Left lobe of liver (tissue), 2 donors: Measurements from ENCODE around the gene TMEM72. TPM values are rescaled to one million over a fixed set of nuclear protein-coding genes. Genes with fewer than 3 reads are reported as not detected.
"Not testable (repeated sequence)": the region's sequence is repeated elsewhere in the genome, so short reads cannot be mapped to it uniquely, and the experiment has no call there.

Experiments
- ATAC-seq: fragments of 200-7000 bp; cut with Tn5 transposase; one replicate; pipeline ENCODE4 v1.9.1; 2020; ENCODE audit warnings: mild to moderate bottlenecking, moderate library complexity
- DNase-seq: peaks from one replicate; pipeline ENCODE4 v3.0.0-alpha.2; 2020; ENCODE audit warnings: low spot score
- total RNA-seq: library from RNA; stranded (reverse); gene quantifications from one replicate; pipeline ENCODE4 v1.2.1, GENCODE V29; 2021
- donor health status: DM: no; HTN: no; CAD: no; lungs with moderate emphysema.
- donor health status: DM: no; HTN: yes; CAD: no.

Gene TMEM72
- not detected for total RNA-seq

DNA sequence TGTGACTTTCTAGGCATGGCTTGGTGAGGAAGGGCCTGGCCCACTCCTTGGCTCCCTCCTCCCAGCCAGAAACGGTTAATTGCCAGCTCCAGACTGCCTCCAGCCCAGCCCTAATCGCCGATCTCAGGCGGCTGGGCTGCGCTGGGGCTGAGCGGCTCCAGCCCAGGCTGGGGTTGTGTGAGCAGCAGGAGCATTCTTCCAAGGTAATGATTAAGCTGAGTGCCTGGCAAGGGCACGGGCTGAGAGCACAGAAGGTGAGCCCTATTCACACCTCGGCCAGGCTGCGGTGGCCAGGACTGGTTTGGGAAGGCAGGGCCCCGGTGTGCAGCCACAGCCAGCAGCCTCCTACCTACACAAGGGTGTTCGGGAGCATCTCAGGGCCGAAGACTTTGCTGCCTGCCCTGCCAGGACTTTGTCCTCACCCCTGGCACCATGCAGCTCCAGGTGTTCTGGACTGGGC is at the start of gene TMEM72:
TMEM72 (plus strand) TSS at position 257 of the 460 bp plus-strand sequence; CDS start at position 433, 176 bp downstream.
- DNase-seq (peak; percentile 75), ATAC-seq (peak; percentile 95)

DNA sequence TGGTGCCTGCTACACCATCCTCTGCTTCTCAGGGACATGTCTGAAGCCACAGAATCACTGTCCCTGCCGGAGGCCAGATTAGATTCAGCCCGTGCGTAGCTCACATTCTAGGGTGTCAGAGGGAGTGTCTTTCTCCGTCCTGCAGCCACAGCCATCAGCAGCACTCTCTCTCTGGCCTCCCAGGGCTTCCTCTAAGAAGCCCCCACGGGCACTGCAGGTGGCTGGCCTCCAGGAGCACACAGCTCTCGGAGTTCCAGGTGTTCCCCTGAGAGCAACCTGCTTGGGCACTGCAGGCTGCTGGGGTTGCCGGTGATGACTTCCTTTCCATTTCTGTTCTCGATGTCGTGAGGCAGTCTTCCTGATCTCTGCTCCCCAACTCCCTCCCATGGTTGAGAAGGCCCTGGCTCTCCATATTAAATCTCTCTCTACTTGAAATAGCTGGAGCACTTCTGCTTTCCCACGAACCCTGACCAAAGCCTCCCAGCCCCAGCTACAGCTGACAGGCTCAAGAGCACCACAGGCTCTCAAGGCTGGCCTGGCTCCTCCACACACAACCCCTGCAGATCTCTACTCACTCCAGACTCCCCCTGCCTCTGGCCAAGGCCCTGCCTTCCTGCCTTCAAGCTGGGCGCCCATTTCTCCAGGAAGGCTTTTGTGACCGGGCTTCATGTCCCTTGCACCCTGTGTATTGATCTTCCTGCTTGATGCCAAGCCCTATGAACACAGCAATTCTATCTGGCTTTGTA is 49.0 kb upstream of the TMEM72 start:
- ATAC-seq: peak; percentile 57
- DNase-seq: peak; percentile 43

DNA sequence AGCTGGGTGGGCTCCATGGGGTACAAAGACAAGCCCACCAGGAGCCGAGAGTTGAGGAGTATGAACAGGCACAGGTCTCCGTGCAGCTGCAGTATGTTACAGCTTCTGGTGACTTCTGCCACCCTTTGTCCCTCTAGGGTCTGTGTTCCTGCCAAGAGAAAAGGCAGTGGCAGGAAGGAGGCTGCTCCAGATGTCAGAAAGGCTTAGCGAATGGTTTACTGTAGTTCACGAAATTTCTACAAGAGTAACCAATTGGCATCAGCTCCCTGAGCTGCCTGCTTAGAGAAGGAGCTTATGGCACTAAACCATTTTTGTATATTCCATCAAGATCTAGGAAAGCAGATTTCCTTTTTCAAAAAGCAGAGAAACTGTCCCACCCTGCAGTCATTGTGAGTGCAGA is 48.2 kb upstream of the TMEM72 start:
- ATAC-seq (no peak), DNase-seq (peak; percentile 36)

DNA sequence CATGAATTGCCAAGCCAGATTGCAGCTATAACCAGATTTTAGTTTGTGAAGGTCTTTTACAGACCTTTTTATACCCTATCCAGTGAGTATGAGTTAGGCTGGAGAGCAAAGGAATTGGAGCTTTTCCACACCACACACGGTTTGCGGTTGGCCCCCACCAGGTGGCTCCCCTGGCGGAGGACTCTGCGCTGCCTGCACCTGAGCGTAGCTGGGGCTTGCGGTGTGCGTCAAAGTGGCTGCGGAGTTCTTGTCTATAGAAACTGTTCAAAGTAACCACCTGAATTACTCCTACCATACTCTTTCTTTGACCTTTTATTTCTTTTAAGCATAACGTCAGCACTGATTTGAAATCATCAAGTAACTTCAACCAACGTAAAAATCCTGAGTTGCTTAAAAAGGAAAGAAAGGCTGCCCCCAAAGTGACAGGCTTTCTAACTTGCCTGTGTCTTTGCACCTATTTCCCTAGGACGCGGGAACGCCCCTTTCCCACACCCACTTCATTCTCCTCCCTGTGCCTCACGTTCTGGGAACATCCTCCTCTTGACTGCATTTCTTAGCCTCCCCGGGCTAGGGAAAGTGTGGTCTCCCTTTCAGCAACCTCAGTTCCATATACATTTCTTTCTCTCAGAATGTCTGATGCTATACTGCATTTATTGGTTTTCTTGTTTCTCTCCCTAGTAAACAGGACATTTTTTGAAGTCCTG is 47.6 kb upstream of the TMEM72 start:
- peak; percentile 36 for DNase-seq
- no peak for ATAC-seq

DNA sequence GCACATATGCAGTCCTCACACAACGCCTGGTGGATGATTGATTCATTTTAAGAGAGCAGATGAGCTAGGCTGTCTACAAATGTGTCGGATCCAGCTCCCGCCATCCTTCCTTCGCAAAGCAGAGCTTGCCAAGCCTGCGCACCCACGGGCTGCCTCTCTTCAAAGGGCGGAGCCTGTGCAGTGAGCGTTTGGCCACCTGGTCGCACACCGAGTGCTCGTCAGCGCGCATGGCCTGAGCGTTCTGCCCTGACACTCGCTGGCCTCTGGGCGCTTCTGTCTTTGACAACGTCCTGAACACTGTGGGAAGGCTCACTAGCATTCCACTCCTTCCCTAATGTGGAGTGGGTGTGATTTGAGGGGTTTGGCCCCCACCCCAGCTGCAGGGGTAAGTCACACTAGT is 47.1 kb upstream of the TMEM72 start:
- DNase-seq (peak; percentile 50), ATAC-seq (peak; percentile 65)

DNA sequence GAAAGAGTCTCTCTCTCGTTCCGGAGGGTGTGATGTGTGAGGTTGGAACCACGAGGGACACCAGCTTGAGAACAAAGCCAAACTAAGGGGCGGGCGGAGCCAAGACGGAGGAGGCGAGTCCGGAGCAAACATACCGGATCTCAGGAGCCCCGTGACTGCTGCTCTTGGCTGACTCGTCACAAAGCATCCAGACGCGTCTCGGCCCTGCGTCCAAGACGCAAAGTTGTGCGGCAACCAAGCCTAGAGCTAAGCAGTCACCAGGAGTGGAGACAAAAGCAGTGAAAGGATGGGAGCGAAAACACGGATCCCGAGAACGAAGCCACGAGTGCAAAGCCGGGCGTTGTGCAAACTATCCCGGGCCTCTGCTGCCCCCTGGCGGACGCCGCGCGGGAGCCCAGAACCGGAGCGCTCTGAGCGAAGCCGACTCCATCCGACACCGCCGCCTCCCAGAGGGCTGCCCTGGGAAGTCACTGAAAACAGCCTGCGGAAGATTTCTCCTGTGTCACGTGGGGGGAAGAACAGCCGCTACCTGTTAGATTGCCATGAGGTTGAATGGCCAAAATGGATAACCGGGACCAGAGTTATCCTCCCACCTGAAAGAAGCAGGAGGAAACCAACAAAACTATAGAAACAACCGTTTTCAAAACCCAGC is 46.4 kb upstream of the TMEM72 start:
- peak; percentile 98 for ATAC-seq
- peak; percentile 90 for DNase-seq

DNA sequence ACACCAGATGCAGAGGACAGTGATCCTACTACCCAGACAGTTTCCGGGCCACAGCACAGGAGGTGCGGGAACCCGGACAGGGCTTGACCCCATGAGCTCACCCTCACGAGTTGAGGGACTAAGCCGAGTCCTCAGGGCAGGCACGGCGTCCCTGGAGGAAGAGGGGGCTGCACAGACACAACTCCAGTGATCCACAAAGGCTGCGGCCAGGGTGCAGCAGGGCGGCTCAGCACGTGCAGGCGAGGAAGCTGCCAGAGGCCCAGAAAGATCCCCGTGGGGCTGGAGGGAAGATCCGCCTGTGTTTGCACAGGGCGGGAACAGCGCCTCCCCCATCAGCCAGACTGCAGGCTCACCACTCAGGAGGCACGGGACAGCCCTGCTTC is 45.9 kb upstream of the TMEM72 start:
- DNase-seq: peak; percentile 46
- peak; percentile 3 for ATAC-seq

DNA sequence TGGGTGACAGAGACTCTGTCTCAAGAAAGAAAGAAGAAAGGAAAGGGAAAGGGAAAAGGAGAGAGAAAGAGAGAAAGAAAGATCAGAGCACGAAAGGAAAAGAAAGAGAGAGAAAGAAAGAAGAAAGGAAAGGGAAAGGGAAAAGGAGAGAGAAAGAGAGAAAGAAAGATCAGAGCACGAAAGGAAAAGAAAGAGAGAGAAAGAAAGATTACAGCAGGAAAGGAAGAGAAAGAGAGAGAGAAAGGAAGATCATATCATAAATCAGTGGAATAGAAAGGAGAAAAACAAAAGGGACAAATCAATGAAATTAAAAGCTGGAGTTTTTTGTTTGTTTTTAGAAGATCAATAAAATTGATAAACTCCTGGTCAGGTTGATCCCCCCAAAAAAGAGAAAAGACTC is 44.8 kb upstream of the TMEM72 start:
- not testable (repeated sequence) for DNase-seq, ATAC-seq

DNA sequence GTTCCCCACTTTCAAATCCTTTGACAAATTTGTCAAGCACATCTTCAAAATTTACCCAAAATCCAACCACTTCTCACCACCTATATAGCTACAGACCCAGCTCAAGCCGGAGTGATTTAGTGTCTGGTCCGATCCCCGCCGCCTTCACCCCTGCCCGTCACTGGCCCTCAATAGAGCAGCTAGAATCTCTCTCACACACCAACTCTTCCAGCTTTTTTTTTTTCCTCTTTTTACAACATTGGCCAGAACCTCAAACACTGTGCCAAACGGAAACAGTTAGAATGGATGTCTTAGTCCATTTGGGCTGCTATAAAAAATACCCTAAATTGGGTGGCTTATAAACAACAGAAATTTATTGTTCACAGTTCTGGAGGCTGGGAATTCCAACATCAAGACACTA is 41.1 kb upstream of the TMEM72 start:
- DNase-seq (no peak), ATAC-seq (no peak)

DNA sequence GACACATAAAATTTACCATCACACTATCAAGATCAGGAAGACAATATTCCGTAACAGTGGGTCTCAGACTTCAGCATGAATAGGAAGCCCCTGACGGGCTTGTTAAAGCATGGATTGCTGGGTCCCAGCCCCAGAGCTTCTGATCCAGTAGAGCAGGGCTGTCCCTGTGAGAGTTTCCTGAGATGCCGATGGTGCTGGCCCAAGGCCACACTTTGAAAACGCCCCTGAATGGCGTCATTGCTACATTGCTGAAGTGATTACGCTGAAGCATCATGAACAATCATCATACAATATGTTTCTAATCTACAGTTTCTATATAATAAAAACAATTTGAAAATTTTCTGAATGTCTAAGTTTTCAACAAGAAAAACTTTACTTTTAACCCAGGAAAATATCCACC is 38.0 kb upstream of the TMEM72 start:
- ATAC-seq (no peak), DNase-seq (no peak)

DNA sequence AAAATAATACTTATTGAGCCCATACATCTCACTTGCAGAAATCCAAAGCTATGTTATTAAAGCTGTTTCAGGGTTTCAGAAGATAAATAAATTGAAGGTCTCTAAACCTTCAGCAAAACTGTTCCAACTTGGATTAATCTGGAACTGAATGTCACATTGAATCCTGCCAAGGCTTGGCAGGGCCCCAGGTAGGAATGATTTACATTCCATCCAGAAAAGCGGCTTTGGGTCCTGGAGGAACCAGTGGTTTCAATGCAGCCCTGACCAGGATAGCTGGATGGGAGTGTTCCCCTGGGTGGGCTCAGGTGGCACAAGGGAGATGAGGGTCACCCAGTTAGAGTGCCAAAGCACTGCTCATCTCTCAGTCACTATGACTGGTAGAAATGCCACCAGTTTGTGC is 37.0 kb upstream of the TMEM72 start:
- peak; percentile 60 for ATAC-seq
- peak; percentile 60 for DNase-seq

DNA sequence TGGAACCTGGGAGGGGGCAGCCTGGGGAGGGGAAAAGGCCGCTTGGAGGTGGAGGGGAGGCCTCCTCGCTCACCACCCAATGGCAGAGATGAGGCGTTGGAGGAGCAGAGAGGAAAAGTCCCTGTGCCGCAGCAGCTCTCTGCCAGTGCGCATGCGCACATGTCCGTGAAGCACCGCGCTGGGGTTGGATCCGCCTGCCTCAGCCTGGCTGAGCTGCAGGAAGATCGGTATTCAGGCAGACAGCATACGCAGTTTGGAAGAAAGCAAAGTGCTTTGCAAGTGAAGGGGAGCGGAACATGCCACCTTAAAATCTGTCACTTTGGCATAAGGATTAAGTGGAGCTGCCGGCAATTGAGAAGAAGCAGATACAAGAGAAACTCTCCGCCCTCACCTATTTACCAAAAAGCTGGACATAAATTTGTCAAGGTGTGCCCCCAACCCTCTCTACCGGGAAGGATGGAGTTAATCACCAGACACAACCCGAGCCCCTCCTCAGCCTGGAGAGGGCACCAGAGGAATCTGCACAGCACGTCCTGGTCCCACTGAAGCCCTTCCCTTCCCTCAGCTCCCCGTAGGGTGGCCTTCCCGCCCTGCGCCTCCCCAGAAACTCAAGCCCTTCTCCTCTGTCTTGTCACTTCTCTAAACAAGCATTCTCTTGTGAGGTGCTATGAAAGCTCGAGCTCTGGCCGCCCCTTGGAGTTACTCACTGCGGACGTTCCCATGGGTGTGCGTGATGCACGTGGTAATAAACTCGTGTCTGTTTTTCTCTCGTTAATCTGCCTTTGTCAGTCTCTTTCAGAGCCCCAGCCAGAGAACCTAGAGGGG is 32.2 kb upstream of the TMEM72 start:
- ATAC-seq (peak; percentile 94), DNase-seq (peak; percentile 84)

DNA sequence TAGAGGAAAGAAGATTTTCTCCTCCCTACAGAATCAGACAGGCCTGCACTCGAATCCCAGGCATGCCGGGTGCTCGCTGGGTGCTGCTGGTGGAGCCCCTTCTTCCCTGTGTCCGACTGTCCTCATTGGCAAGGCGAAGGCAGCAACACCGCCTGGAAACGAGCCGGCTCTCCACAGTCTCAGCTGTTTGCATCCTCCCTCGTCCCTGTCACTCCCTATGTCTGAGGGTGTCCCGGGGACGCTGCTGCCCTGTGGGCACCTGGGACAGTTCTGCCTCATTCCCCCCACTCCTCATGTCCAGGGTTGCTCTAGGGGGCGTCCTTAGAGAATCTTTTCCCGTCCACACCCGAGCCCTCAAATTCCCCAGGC is 31.6 kb upstream of the TMEM72 start:
- DNase-seq: no peak
- no peak for ATAC-seq

DNA sequence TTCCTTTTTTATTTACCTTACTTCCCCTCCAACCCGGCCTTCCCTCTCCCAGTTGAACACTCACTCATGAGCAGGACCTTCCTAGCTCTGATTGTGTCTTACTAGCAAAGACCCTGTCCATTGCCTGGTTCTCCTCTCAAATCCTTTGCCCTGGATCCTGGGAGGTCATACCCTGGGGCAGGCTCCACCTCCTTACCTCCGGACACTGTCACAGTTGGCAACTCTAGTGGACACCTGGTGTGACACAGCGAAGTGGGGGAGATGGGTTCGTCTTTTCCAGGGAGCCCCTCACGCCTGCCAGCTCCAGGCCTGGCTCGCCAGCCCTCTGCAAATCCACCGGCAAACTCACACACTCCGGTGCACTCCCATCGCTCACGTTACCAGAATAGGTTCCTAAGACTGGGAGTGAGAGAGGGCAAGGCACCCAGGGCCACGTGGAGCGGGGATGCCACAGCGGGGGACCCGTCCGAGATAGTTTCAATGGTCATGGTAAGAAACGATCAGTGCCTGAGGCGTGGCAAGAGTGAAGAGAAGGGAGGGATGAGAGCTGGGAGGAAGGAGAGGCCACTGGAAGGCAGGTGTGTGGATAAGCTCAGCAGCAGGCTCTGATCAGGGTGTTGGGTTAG is 30.9 kb upstream of the TMEM72 start:
- no peak for DNase-seq
- no peak for ATAC-seq

DNA sequence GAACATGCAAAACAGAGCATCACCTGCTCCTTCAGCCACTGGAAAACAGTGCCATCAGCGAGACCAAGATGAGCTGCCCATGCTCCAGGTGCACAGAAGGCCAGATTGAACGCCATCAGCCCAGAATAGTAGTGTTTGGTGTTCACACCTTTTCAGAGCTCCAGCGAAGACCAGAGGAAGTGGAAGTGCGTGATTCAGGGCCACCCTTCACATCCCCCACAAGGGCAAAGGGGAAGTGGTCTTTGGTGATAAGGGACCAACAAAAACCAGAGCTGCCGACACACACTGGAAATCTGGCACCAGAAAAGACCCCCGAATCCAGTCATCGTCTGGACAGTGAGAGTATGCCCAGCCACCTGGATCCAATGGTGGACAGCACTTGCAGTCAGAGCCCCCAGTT is 29.5 kb upstream of the TMEM72 start:
- ATAC-seq: no peak
- no peak for DNase-seq

DNA sequence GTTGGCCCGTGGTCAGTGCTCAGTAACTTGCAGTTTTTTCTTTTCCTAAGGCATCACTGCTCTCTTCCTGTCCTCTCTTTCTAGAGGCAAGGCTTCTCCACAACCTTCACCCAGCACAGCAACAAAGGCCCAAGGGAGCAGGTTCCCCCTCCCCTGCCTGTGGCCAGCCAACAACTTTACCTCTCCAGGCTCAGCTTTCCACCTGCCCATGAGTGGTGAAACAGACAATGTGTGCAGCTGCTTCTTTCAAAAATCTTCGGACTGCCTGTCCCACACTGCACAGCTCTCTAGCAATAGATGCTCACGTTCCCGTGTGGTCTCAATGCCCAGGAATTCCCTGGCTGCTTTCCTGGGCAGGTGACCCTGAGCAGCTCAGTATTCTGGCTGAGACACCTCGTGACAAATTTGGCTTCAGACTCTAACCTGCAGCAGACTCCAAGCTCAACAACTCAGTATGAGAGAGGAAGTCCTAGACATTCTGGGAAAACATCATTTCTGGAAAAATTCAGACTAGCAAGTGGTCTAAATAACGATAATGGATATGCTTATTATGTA is 28.9 kb upstream of the TMEM72 start:
- ATAC-seq (no peak), DNase-seq (no peak)

DNA sequence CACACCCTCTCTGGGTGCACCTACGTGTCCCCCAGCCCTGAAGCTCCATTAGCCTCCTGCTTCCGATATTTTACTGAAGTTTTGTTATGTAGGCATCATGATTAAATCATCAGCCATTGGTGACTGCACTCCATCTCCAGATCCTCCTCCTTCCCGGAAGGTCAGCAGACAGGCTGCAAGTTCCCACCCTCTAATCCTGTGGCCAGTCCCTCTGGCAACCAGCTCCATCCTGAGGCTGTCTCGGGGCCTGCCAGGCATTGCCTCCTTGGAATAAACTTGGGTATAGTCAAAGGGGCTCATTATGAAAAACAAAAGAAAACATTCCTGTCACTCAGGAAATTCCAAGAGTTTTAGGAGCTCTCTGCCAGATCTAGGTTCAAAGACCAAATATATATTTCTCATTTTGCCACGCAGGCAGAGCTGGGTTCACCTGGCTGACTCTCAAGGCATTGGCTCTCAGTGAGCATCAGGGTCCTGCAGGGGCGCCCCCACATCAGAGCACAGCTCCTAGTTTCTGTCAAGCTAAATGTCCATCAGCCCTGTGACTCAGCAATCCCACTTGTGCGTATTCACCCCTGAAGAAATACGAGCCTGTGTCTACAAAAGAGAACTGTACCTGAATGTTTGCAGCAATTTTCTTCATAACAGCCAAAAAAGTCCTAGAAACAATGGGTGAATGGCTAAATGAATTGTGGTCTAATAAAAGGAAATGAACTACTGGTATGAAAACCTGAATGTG is 27.4 kb upstream of the TMEM72 start:
- DNase-seq: no peak

DNA sequence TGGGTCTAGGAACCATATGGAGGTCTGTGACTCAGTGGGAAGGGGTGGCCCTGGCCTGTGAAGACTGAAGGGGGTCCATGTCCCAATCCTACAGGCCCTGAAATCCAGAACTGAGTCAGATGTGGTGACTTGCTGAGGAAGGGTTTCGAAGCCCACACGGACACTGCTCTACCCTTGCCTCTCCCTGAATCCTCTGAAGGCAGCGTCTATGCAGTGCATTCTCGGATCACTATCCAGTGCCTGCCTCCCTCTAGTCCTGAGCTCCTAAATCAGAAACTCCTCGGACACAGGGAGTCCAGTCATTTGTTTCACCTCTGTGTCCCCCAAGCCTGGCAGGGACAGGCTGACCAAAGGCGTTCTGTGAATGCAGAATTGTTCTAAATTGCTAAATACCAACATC is 25.4 kb upstream of the TMEM72 start:
- ATAC-seq (no peak), DNase-seq (no peak)

More for the DNA sequence above, 27.4 kb upstream of the TMEM72 start:
- no peak for ATAC-seq

DNA sequence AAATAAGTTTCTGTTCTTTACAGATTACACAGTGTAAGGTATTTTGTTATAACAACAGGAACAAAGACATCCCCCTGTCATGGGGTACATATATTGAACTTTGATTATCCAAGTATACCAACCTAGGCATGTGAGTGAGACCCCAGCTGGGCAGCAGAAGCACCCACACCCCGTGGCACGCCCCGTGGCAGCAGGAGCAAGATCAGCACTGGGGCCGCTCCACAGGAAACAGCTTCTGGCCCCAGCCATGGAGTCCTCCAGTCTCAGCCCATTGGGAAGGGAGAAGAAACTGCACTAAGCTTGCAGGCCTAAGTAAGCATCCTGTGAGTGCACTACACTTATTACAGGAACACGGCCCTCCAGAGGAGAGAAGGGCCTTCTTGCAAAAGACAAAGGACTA is 24.2 kb upstream of the TMEM72 start:
- no peak for ATAC-seq
- DNase-seq: no peak

DNA sequence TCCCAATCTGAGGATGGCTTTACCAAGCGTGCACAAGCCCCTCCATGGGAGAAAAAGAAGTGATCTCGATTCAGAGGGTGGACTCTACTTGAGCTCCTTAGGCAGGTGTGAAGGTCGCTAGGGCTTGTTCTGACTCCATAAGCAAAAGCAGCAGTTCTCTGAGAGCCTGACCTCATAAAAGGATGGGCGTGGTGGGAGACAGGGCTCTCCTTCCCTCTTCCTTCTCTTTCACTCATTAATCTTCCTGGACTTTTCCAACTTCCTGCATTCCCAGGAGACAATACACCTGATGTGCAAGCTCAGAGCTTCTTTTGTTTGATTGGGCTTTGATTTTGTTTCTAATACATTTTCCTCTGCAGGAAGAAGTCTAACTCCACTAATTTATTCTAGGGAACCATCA is 22.3 kb upstream of the TMEM72 start:
- DNase-seq (no peak), ATAC-seq (no peak)
